ENCODE results near the gene PACSIN2. TPM values are rescaled to one million over a fixed set of nuclear protein-coding genes. Genes with fewer than 3 reads are reported as not detected.

The PACSIN2 gene
- polyA plus RNA-seq, 2 of the 4 experiments (the other 2 are of a cell fraction) = 60.3 to 94.0 TPM

GRCh38 chr22:42856865-42857704 is 157.9 kb downstream of the PACSIN2 start, which contains the start of gene ARFGAP3 (continued):
- TF ChIP-seq CTCF (IDR thresholded peaks at IDR 0.05) (no peak), ESRRA (IDR thresholded peaks at IDR 0.05; ENCODE audit: borderline replicate concordance, low read length) (no peak)

- H3K27ac ChIP-seq = peak overlapping the region; percentile 76 to 91
- H3K4me2 ChIP-seq = peak overlapping the region; percentile 92
- ATAC-seq (peak; percentile 22 to 50), DNase-seq (ENCODE audit: low read depth in 1 of 2, low spot score in 1 of 2) (no peak), FAIRE-seq (no peak)
- POLR2A ChIA-PET = interaction anchor here (0.6 to 1.2 kb wide), 3 partner anchors 11 to 241 kb away, joined by 3 to 6 read pairs (median 3); partner anchors contain the start of gene POLDIP3
- 0% methylated on average over 21 of the region's 44 CpGs for WGBS (ENCODE audit: missing lambda C conversion rate)
- TF ChIP-seq SMC3 (IDR thresholded peaks at IDR 0.05) (no peak), EHF (CRISPR knock-in tag; IDR thresholded peaks at IDR 0.05) (no peak), FOXS1 (CRISPR knock-in tag; IDR thresholded peaks at IDR 0.05) (no peak), RAD21 (conservative IDR thresholded peaks at IDR 0.05 in 1 of 2, IDR thresholded peaks at IDR 0.05 in 1 of 2) (no peak), HOXB5 (CRISPR knock-in tag; IDR thresholded peaks at IDR 0.05) (no peak), ZFP36 (IDR thresholded peaks at IDR 0.05; ENCODE audit: borderline replicate concordance, partially characterized antibody) (no peak), RNF2 (IDR thresholded peaks at IDR 0.05; ENCODE audit: borderline replicate concordance, low read depth) (no peak), NPAS2 (CRISPR knock-in tag; IDR thresholded peaks at IDR 0.05; ENCODE audit: borderline replicate concordance) (no peak), REST (IDR thresholded peaks at IDR 0.05) (no peak), EHMT2 (IDR thresholded peaks at IDR 0.05; ENCODE audit: low read depth) (no peak), CTCF (IDR thresholded peaks at IDR 0.05) (no peak), PHF8 (IDR thresholded peaks at IDR 0.05; ENCODE audit: borderline replicate concordance, low read depth) (no peak), CHD4 (IDR thresholded peaks at IDR 0.05; ENCODE audit: borderline replicate concordance) (no peak), RFX5 (IDR thresholded peaks at IDR 0.05) (no peak), KDM1A (IDR thresholded peaks at IDR 0.05; ENCODE audit: low read depth) (no peak), CBX2 (IDR thresholded peaks at IDR 0.05; ENCODE audit: borderline replicate concordance, low read depth) (no peak), BCL3 (IDR thresholded peaks at IDR 0.05) (no peak), HOXA7 (CRISPR knock-in tag; IDR thresholded peaks at IDR 0.05) (no peak), SREBF2 (IDR thresholded peaks at IDR 0.05) (no peak), EP300 (IDR thresholded peaks at IDR 0.05) (no peak)
- H3K4me3 ChIP-seq = peak overlapping the region; percentile 91
- peaks cover 3% of the 10 kb centered on the region; the same call in 1 of the 3 replicates for H3K9me3 ChIP-seq
- CTCF ChIA-PET = interaction anchor here (0.6 to 4.7 kb wide), 6 partner anchors 11 to 234 kb away, joined by 3 to 26 read pairs (median 4); no protein-coding TSS in a partner anchor
- peaks cover 8% of the 10 kb centered on the region; the same call in 1 of the 3 replicates for H3K4me1 ChIP-seq
Observed at GRCh38 chr22:42856179-42856864, 158.6 kb downstream of the PACSIN2 start.

Data from A549 (cell line).